ENCODE data around the gene BDH1. TPM values are rescaled to one million over a fixed set of nuclear protein-coding genes. Genes with fewer than 3 reads are reported as not detected.
"Not testable (repeated sequence)": the region's sequence is repeated elsewhere in the genome, so short reads cannot be mapped to it uniquely, and the experiment has no call there.

The BDH1 gene, protein sequence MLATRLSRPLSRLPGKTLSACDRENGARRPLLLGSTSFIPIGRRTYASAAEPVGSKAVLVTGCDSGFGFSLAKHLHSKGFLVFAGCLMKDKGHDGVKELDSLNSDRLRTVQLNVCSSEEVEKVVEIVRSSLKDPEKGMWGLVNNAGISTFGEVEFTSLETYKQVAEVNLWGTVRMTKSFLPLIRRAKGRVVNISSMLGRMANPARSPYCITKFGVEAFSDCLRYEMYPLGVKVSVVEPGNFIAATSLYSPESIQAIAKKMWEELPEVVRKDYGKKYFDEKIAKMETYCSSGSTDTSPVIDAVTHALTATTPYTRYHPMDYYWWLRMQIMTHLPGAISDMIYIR
- total RNA-seq (2014; rRNA removed; shearing (Covaris generic); ENCODE audit: low replicate concordance) = 80.5 and 111 TPM in 2 replicates

DNA sequence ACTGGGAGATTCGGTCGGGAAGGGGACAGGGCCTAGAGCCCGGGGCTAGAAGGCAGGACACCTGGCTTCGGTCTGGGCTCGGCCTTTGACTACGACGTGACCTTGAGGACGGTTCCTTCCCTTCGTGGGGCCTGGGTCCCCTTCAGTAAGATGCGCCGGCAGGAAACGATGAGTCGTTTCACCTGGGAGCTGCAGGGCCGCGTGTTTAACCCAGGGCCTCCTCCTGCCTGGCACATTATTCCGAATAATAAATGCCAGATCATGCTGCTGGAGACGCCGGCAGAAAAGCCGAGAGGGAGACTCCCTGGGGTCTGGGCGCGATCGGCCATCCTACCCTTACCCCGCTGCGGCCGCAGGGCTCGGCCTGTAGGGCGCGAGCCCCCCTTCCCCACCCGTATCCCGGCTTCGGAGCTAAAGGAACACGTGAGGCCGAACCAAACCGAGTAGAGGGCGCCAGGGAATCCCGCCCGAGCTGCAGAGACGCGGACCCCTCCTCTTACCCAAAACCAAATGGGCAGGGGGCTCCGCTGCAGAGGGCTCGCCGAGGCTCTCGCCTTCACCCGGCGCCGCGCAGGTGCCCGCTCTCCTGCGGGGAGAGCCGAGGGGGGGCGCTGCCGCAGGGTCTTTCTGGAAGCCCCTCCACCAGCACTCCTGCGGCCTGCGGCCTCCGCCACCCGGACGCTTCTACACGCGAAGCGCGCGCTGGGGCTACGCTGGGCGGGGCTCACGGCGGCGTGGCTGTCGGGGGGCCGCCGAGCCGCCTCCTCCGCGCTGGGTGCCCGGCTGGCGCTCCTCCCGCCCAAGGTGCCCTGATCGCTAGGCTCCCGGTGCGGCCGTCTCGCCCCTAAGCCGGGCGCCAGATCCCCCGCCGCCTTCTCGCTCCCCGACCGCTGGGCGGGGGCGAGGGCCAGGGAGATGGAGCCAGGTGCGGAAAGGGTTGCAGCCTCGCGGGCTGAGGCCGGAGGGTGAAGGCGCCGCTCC lies at the start of gene BDH1:
Gene BDH1, minus strand, starts transcription at position 688 of the 981 bp plus-strand sequence. CDS start 9,525 bp downstream, outside the sequence.
- Histone ChIP-seq H3K4me2 (ENCODE audit: low read depth, low read length, poor library complexity, severe bottlenecking) (peak within 1 kb of the TSS; percentile 94), H3K79me2 (ENCODE audit: low read length) (peaks cover 46% of the 10 kb centered on the region), H3K9me3 (ENCODE audit: low read length) (no peaks in the 10 kb centered on the region), H3K9ac (ENCODE audit: low read length) (peak within 1 kb of the TSS; percentile 90), H2AFZ (ENCODE audit: low read length) (peak within 1 kb of the TSS; percentile 84), H3K27me3 (ENCODE audit: low read length) (0 out of 2 replicates have a peak, but pooled peaks cover 2% of the 10 kb centered on the region), H3K4me3 (ENCODE audit: low read length) (peak within 1 kb of the TSS; percentile 76), H4K20me1 (ENCODE audit: insufficient read depth, low read depth, low read length) (peaks cover 9% of the 10 kb centered on the region; the same call in 1 of the 2 replicates), H3K4me1 (ENCODE audit: low read length) (peaks cover 36% of the 10 kb centered on the region), H3K9me2 (replicated peaks; ENCODE audit: insufficient read depth, low read length) (no peaks in the 10 kb centered on the region), H3K27ac (ENCODE audit: low read length) (peak within 1 kb of the TSS; percentile 78), H3K36me3 (ENCODE audit: insufficient read depth, low read length) (peaks cover 19% of the 10 kb centered on the region; the same call in 1 of the 2 replicates)
- DNase-seq = peak; percentile 94

DNA sequence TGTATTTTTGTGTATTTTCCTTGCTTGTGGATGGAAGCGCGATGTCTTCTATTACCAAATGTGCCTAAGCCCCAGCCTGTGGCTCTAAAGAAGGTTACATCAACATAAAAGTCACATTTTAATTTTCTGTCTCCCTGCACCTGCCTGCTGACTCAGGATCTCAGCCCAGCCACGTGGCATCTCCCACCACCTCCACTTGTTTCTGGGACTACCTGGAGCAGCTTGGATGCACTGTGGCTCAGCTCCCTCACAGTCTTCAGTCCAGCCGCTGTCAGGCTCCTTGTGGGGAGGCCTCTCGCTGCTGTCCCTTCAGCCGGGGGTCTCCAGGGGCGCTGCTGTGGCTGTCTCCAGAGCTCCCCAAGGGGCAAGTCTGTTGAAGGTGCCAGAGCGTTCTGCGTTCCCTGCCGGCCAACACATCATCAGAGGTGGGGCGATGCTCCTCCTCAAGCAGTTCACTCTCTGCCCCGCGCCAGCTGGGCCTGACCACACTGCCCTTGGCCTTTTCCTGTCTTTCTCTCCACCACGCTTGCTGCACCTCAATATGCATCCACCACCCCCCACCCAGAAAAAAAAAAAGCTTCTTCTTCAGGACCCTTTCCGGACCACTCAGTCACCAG lies 47.7 kb upstream of the BDH1 start:
- H3K9me3 ChIP-seq (ENCODE audit: low read length) = no peaks in the 10 kb centered on the region
- H4K20me1 ChIP-seq (ENCODE audit: insufficient read depth, low read depth, low read length) = no peaks in the 10 kb centered on the region
- H3K27me3 ChIP-seq (ENCODE audit: low read length) = no peaks in the 10 kb centered on the region
- no peak overlapping the region for H2AFZ ChIP-seq (ENCODE audit: low read length)
- H3K9me2 ChIP-seq (replicated peaks; ENCODE audit: insufficient read depth, low read length) = no peaks in the 10 kb centered on the region
- no peaks in the 10 kb centered on the region for H3K79me2 ChIP-seq (ENCODE audit: low read length)
- peaks cover 9% of the 10 kb centered on the region for H3K4me1 ChIP-seq (ENCODE audit: low read length)
- H3K27ac ChIP-seq (ENCODE audit: low read length) = no peak overlapping the region
- no peak overlapping the region for H3K4me2 ChIP-seq (ENCODE audit: low read depth, low read length, poor library complexity, severe bottlenecking)
- H3K9ac ChIP-seq (ENCODE audit: low read length) = no peak overlapping the region
- H3K4me3 ChIP-seq (ENCODE audit: low read length) = no peak overlapping the region
- DNase-seq = no peak
- peaks cover 26% of the 10 kb centered on the region; the same call in 1 of the 2 replicates for H3K36me3 ChIP-seq (ENCODE audit: insufficient read depth, low read length)

DNA sequence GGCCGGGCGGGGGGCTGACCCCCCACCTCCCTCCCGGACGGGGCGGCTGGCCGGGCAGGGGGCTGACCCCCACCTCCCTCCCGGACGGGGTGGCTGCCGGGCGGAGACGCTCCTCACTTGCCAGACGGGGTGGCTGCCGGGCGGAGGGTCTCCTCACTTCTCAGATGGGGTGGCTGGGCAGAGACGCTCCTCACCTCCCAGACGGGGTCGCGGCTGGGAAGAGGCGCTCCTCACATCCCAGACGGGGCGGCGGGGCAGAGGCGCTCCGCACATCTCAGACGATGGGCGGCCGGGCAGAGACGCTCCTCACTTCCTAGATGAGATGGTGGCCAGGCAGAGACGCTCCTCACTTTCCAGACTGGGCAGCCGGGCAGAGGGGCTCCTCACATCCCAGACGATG lies 46.6 kb upstream of the BDH1 start:
- not testable (repeated sequence) for H3K79me2 ChIP-seq (ENCODE audit: low read length); H3K4me3 ChIP-seq (ENCODE audit: low read length); H3K9ac ChIP-seq (ENCODE audit: low read length); H3K9me2 ChIP-seq (replicated peaks; ENCODE audit: insufficient read depth, low read length); H2AFZ ChIP-seq (ENCODE audit: low read length); H3K27ac ChIP-seq (ENCODE audit: low read length); H3K27me3 ChIP-seq (ENCODE audit: low read length); H3K4me2 ChIP-seq (ENCODE audit: low read depth, low read length, poor library complexity, severe bottlenecking); H4K20me1 ChIP-seq (ENCODE audit: insufficient read depth, low read depth, low read length); H3K9me3 ChIP-seq (ENCODE audit: low read length); H3K4me1 ChIP-seq (ENCODE audit: low read length); DNase-seq
- peaks cover 16% of the 10 kb centered on the region; the same call in 1 of the 2 replicates for H3K36me3 ChIP-seq (ENCODE audit: insufficient read depth, low read length)

DNA sequence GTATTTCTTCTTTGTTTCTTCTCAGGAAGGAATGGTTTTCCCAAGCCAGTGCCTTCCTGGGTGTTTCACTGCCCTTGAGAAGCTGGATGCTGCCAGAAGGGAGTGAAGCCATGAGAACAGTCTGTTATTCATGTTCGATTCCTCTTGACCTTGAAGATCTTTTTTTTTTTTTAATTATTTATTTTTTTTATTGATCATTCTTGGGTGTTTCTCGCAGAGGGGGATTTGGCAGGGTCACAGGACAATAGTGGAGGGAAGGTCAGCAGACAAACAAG lies 45.7 kb upstream of the BDH1 start:
- H3K79me2 ChIP-seq (ENCODE audit: low read length); H3K9ac ChIP-seq (ENCODE audit: low read length); H2AFZ ChIP-seq (ENCODE audit: low read length); DNase-seq; H3K9me3 ChIP-seq (ENCODE audit: low read length); H4K20me1 ChIP-seq (ENCODE audit: insufficient read depth, low read depth, low read length); H3K4me3 ChIP-seq (ENCODE audit: low read length); H3K36me3 ChIP-seq (ENCODE audit: insufficient read depth, low read length); H3K4me2 ChIP-seq (ENCODE audit: low read depth, low read length, poor library complexity, severe bottlenecking); H3K9me2 ChIP-seq (replicated peaks; ENCODE audit: insufficient read depth, low read length); H3K27me3 ChIP-seq (ENCODE audit: low read length); H3K27ac ChIP-seq (ENCODE audit: low read length): not testable (repeated sequence)
- H3K4me1 ChIP-seq (ENCODE audit: low read length) = peaks cover 11% of the 10 kb centered on the region

DNA sequence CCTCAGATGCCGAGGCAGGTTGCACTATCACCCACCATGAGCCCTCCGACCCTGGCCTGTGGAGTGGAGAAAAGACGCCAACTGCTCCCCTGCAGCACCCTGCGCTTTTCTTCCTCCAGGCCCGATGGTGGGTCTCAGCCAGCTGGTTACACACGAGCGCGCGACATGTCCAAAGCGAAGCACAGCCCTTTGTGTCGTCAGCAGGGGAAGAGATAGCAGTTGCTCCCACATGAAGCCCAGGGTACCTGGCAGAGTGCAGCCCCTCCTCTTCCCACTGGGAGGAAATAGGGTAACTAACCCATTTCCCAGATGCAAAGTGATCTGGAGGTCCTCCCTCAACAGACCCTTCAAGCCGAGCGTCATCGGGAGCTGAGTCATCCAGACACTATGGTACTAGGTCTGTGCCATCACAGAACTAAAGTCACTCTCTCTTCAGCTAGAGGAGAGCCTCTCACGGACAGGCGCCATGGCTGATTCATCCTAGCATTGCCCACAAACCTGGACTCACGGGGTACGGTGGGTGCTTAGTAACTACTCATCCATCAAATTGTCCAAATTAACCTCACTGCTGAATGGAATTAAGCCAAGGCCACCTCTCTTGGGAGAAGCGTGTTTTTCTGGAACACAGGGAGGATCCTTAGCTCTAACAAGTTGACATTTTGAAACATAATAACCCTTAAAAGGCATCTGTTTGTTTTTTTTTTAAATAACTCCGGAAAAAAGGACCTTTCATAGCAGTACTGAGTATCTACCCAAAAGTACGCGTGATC lies 45.2 kb upstream of the BDH1 start:
- Histone ChIP-seq H2AFZ (ENCODE audit: low read length) (no peak overlapping the region), H3K27me3 (ENCODE audit: low read length) (no peaks in the 10 kb centered on the region), H3K9me2 (replicated peaks; ENCODE audit: insufficient read depth, low read length) (no peaks in the 10 kb centered on the region), H3K79me2 (ENCODE audit: low read length) (no peaks in the 10 kb centered on the region), H3K9me3 (ENCODE audit: low read length) (no peaks in the 10 kb centered on the region), H3K4me3 (ENCODE audit: low read length) (no peak overlapping the region), H3K4me1 (ENCODE audit: low read length) (peaks cover 16% of the 10 kb centered on the region), H3K36me3 (ENCODE audit: insufficient read depth, low read length) (peaks cover 3% of the 10 kb centered on the region; the same call in 1 of the 2 replicates), H3K9ac (ENCODE audit: low read length) (no peak overlapping the region), H4K20me1 (ENCODE audit: insufficient read depth, low read depth, low read length) (no peaks in the 10 kb centered on the region), H3K4me2 (ENCODE audit: low read depth, low read length, poor library complexity, severe bottlenecking) (no peak overlapping the region), H3K27ac (ENCODE audit: low read length) (no peak overlapping the region)
- DNase-seq = no peak

DNA sequence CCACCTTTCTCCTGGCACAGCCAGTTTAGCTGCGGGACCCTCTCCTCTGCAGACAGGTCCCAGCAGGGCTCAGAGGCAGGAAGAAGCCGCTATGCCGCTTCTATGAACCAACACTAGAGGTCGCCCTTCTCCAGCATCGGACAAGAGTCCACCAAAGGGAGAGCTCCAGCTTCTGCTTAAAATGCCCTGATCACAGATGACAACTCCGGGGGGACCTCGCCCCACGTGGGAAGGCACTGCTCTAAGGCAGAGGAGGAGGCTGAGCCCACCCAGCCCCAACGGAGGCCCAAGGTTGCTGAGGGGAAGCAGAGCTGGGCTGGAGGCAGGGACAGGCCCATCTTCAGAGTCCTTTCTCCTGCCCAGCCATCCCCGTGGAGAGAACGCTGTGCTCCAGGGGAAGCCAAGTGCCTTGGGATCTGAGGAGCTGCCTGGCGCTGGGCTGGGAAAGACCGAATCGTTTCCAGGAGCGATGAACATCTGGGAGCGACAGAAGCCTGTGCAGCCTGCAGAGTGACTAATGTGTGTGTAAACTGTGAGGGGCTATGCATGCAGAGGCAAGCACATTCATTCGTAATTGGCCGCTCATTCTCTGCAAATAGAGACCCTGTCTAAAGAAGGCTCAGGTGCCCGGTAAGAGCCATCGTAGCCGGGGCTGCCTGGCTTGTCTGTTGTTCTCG lies 43.5 kb upstream of the BDH1 start:
- Histone ChIP-seq H3K4me1 (ENCODE audit: low read length) (peaks cover 16% of the 10 kb centered on the region), H3K27ac (ENCODE audit: low read length) (no peak overlapping the region), H3K4me2 (ENCODE audit: low read depth, low read length, poor library complexity, severe bottlenecking) (peak overlapping the region; percentile 49), H3K4me3 (ENCODE audit: low read length) (peak overlapping the region; percentile 40; the same call in 1 of the 2 replicates), H3K9me3 (ENCODE audit: low read length) (no peaks in the 10 kb centered on the region), H3K36me3 (ENCODE audit: insufficient read depth, low read length) (no peaks in the 10 kb centered on the region), H4K20me1 (ENCODE audit: insufficient read depth, low read depth, low read length) (no peaks in the 10 kb centered on the region), H2AFZ (ENCODE audit: low read length) (no peak overlapping the region), H3K9ac (ENCODE audit: low read length) (peak overlapping the region; percentile 1; the same call in 1 of the 2 replicates), H3K79me2 (ENCODE audit: low read length) (no peaks in the 10 kb centered on the region), H3K9me2 (replicated peaks; ENCODE audit: insufficient read depth, low read length) (no peaks in the 10 kb centered on the region), H3K27me3 (ENCODE audit: low read length) (no peaks in the 10 kb centered on the region)
- DNase-seq = peak; percentile 95

DNA sequence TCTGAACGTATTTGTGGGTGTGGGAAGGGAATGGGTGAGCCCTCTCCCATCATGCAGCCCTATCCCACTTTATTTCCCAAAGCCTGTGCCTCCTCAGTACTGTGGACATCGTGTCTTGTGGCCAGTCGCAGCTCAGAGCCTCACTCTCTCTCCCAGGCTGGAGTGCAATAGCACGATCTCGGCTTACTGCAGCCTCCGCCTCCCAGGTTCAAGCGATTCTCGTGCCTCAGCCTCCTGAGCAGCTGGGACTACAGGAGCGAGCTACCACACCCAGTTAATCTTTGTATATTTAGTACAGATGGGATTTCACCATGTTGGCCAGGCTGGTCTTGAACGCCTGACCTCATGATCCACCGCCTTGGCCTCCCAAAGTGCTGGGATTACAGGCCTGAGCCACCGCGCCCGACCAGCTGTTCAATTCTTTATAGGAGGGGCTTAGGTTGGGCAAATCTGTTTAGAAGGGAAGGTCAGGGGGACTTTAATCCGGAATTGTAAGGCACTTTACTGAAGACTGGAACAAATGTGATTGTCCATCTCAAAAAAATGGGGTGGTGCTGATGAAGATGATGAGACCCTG lies 42.7 kb upstream of the BDH1 start:
- H3K9ac ChIP-seq (ENCODE audit: low read length) = no peak overlapping the region
- no peaks in the 10 kb centered on the region for H3K9me3 ChIP-seq (ENCODE audit: low read length)
- peaks cover 16% of the 10 kb centered on the region for H3K4me1 ChIP-seq (ENCODE audit: low read length)
- peak overlapping the region; percentile 49 for H3K4me2 ChIP-seq (ENCODE audit: low read depth, low read length, poor library complexity, severe bottlenecking)
- no peaks in the 10 kb centered on the region for H4K20me1 ChIP-seq (ENCODE audit: insufficient read depth, low read depth, low read length)
- no peak overlapping the region for H3K4me3 ChIP-seq (ENCODE audit: low read length)
- H3K27ac ChIP-seq (ENCODE audit: low read length) = no peak overlapping the region
- H2AFZ ChIP-seq (ENCODE audit: low read length) = no peak overlapping the region
- H3K27me3 ChIP-seq (ENCODE audit: low read length) = no peaks in the 10 kb centered on the region
- no peak for DNase-seq
- H3K9me2 ChIP-seq (replicated peaks; ENCODE audit: insufficient read depth, low read length) = no peaks in the 10 kb centered on the region
- no peaks in the 10 kb centered on the region for H3K79me2 ChIP-seq (ENCODE audit: low read length)
- H3K36me3 ChIP-seq (ENCODE audit: insufficient read depth, low read length) = no peaks in the 10 kb centered on the region
